ENCODE results near the gene TCF20. TPM values are rescaled to one million over a fixed set of nuclear protein-coding genes. Genes with fewer than 3 reads are reported as not detected.
A peak's percentile ranks its signal among the peaks of the same experiment; 100 is the strongest.

The TCF20 gene
- total RNA-seq, 2 experiments from 2014 or later = 61.6 to 64.1 TPM

GRCh38 chr22:42231929-42232328 is 38.5 kb downstream of the TCF20 start:
- Histone ChIP-seq H3K4me3 (ENCODE audit: low read length) (no peak overlapping the region), H3K27me3 (ENCODE audit: control insufficient read depth in 1 of 2, insufficient read depth in 2 of 2, low read length in 2 of 2) (no peaks in the 10 kb centered on the region), H3K36me3 (ENCODE audit: insufficient read depth, low read length) (no peaks in the 10 kb centered on the region), H3K9me3 (ENCODE audit: control insufficient read depth in 1 of 2, insufficient read depth in 1 of 2, low read length in 2 of 2) (no peaks in the 10 kb centered on the region), H3K4me1 (ENCODE audit: insufficient read depth, low read length) (peaks cover 24% of the 10 kb centered on the region), H3K27ac (ENCODE audit: low read depth in 1 of 2, low read length in 2 of 2) (no peak overlapping the region)
- ATAC-seq (ENCODE audit: poor library complexity) (no peak), DNase-seq (no peak)
- Mint-ChIP-seq H3K36me3 (ENCODE audit: low read depth) (peaks cover under 1% of the 10 kb centered on the region), H3K27me3 (no peaks in the 10 kb centered on the region), H3K9me3 (no peaks in the 10 kb centered on the region), H3K4me1 (ENCODE audit: low read depth) (peaks cover 80% of the 10 kb centered on the region), H3K27ac (no peak overlapping the region), H3K4me3 (peak overlapping the region; percentile 0)
- ChIA-PET CTCF (no interaction called here), POLR2A (no interaction called here)
- intact Hi-C loops (cut with DNase I, micrococcal nuclease) = no loop called here
- TF ChIP-seq CTCF (IDR thresholded peaks at IDR 0.05) = no peak

- H3K27me3 Mint-ChIP-seq = no peaks in the 10 kb centered on the region
- no peaks in the 10 kb centered on the region for H3K27me3 ChIP-seq (ENCODE audit: control insufficient read depth in 1 of 2, insufficient read depth in 2 of 2, low read length in 2 of 2)
- H3K27ac Mint-ChIP-seq = no peak overlapping the region
- no peak overlapping the region for H3K4me3 ChIP-seq (ENCODE audit: low read length)
- ChIA-PET CTCF (no interaction called here), POLR2A (no interaction called here)
- ATAC-seq (ENCODE audit: poor library complexity) (no peak), DNase-seq (no peak)
- intact Hi-C loops (cut with DNase I, micrococcal nuclease) = no loop called here
- no peaks in the 10 kb centered on the region for H3K36me3 Mint-ChIP-seq (ENCODE audit: low read depth)
- no peaks in the 10 kb centered on the region for H3K36me3 ChIP-seq (ENCODE audit: insufficient read depth, low read length)
- peaks cover 56% of the 10 kb centered on the region for H3K4me1 Mint-ChIP-seq (ENCODE audit: low read depth)
- H3K9me3 ChIP-seq (ENCODE audit: control insufficient read depth in 1 of 2, insufficient read depth in 1 of 2, low read length in 2 of 2) = no peaks in the 10 kb centered on the region
- no peaks in the 10 kb centered on the region for H3K9me3 Mint-ChIP-seq
- no peak for TF ChIP-seq CTCF (IDR thresholded peaks at IDR 0.05)
- no peak overlapping the region for H3K27ac ChIP-seq (ENCODE audit: low read depth in 1 of 2, low read length in 2 of 2)
- H3K4me1 ChIP-seq (ENCODE audit: insufficient read depth, low read length) = peaks cover 27% of the 10 kb centered on the region
- H3K4me3 Mint-ChIP-seq = no peak overlapping the region
These were observed 40.9 kb downstream of the TCF20 start for GRCh38 chr22:42229455-42230149.

- H3K4me1 Mint-ChIP-seq (ENCODE audit: low read depth) = peaks cover 51% of the 10 kb centered on the region
These were observed 42.0 kb downstream of the TCF20 start for GRCh38 chr22:42228483-42228882.

More at GRCh38 chr22:42228483-42228882, 42.0 kb downstream of the TCF20 start:
- TF ChIP-seq CTCF (IDR thresholded peaks at IDR 0.05) = no peak
- H3K9me3 Mint-ChIP-seq = no peaks in the 10 kb centered on the region
- Histone ChIP-seq H3K27ac (ENCODE audit: low read depth in 1 of 2, low read length in 2 of 2) (no peak overlapping the region), H3K4me1 (ENCODE audit: insufficient read depth, low read length) (peaks cover 32% of the 10 kb centered on the region), H3K4me3 (ENCODE audit: low read length) (no peak overlapping the region), H3K9me3 (ENCODE audit: control insufficient read depth in 1 of 2, insufficient read depth in 1 of 2, low read length in 2 of 2) (no peaks in the 10 kb centered on the region), H3K36me3 (ENCODE audit: insufficient read depth, low read length) (no peaks in the 10 kb centered on the region), H3K27me3 (ENCODE audit: control insufficient read depth in 1 of 2, insufficient read depth in 2 of 2, low read length in 2 of 2) (no peaks in the 10 kb centered on the region)
- H3K27me3 Mint-ChIP-seq = no peaks in the 10 kb centered on the region
- H3K36me3 Mint-ChIP-seq (ENCODE audit: low read depth) = no peaks in the 10 kb centered on the region
- H3K4me3 Mint-ChIP-seq = no peak overlapping the region
- ATAC-seq (ENCODE audit: poor library complexity) (no peak), DNase-seq (no peak)
- intact Hi-C loops (cut with DNase I, micrococcal nuclease) = no loop called here
- CTCF ChIA-PET = interaction anchor here (0.5 kb wide), 1 partner anchor 29 kb away, joined by 3 read pairs; no protein-coding TSS in a partner anchor
- peak overlapping the region; percentile 1 for H3K27ac Mint-ChIP-seq
- POLR2A ChIA-PET = no interaction called here
